Right ventricle myocardium superior (tissue), 1 donor: Measurements from ENCODE around the gene RPL12. TPM values are rescaled to one million over a fixed set of nuclear protein-coding genes. Genes with fewer than 3 reads are reported as not detected.

ENCODE experiments used
- ATAC-seq: fragments of 200-7000 bp; cut with Tn5 transposase; one replicate; pipeline ENCODE4 v1.9.1; 2020; ENCODE audit warnings: mild to moderate bottlenecking; ENCODE audit not compliant: poor library complexity
- DNase-seq: peaks from one replicate; pipeline ENCODE4 v3.0.0-alpha.2; 2020
- intact Hi-C: fragments of 100-400 bp; cut with DNase I; formaldehyde crosslinking; loops from one replicate; pipeline ENCODE4 v1.11.2; 2022
- total RNA-seq: library from RNA; stranded (reverse); fragmentation: NEBNext Ultra II Directional; extraction: Animal tissue kit (Norgen Biotek cat#: 25700); gene quantifications from one replicate; pipeline ENCODE4 v1.2.1, GENCODE V29; 2021
- donor health status: DM: no; HTN: yes; CAD: no; lungs with severe emphysema.

RPL12 gene
- total RNA-seq, 1 donor from 2014 or later = 628 TPM

DNA sequence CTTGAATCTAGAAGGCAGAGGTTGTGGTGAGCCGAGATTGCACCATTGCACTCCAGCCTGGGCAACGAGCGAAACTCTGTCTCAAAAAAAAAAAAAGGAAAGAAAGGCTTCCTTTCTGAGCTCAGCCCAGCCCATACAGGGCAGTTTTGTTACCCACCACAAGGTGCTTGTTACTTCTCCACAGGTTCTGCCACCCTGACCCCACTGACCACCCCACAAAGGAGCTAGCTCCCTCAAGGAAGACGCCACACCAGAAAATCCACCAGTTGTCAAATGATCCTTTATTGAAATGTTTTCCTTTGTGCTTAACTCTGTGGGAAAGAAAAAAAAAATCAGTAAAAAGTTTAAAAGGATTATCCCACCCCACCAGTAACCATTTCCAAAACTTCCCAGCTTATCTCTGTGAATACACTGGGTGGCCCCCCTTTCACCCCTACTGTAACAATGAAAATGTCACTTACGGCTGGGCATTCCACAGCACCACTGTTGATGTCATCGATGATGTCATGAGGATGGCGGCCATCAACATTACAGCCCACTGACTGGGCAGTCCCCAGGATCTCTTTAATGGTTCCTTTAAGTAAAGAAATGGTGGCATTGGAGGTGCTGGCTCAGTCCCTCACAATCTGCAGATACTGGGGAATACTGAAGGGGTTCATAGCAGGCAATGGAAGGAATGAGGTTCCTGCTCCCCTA, 3.6 kb downstream of the RPL12 start:
- no peak for ATAC-seq

DNA sequence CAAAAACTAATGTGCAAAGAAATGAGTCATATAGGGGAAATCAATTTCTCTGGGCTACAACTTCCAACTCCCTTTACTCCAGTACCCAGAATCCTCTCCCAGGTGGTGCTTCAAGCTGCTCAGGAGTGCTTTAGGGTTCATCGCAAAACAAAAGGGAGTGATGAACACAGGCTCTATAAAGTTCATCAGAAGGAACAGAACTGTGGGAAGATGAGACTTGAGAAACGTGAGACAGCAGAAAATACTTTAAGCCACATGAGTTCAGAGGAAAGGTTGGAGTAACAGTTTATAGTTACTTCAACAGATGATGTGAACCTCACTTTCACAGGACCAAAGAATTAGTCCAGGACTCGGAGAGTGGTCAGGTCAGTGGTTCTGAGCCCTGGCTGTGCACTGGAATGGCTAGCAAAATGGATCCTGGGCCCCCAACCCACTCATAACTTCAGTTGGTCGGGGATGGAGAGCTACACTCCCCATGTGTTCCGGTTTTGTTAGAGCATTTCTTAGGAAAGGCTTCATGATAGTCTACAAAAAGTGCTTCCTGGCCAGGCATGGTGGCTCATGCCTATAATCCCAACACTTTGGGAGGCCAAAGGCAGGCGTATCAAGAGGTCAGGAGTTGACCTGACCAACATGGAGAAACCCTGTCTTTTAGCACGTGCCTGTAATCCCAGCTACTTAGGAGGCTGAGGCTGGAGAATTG, 4.3 kb downstream of the RPL12 start:
- no peak for DNase-seq
- no peak for ATAC-seq
- intact Hi-C loops = no loop called here

More for the DNA sequence above, 3.6 kb downstream of the RPL12 start:
- intact Hi-C loops = no loop called here
- no peak for DNase-seq

DNA sequence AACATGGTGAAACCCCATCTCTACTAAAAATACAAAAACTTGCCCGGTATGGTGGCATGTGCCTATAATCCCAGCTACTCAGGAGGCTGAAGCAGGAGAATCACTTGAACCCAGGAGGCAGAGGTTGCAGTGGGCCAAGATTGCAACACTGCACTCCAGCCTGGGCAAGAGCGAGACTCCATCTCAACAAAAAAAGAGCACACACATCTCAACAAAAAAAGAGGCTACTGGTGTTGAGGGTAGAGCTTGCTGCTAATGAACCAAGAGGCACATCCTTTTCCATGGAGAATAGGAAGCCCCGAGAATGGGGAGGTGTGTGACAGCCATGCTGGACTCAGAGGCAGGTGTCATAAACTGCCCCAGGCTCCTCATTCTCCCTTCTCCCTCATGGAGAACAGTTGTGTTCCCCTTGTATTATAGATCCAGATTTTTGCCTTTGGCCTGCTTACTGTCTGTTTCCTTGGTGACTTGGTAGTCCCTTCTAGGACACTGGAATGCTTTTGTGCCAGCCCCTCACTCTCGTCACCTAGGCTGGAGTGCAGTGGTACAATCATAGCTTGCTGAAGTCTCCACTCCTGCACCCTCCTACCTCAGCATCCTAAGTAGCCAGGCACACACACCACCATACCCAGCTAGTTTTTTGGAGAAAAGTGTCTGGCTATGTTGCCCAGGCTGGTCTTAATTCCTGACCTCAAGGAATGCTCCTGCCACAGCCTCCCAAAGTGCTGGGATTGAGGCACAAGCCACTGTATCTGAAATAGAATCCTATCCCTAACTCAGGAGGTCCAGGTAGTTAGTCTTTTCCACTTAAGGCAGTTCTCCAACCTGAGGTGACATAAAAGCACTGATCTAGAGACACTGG, 5.1 kb downstream of the RPL12 start:
- DNase-seq = no peak
- intact Hi-C loops = no loop called here
- no peak for ATAC-seq

- intact Hi-C loops = no loop called here
Measured at GRCh38 chr9:127444921-127445850, 6.0 kb downstream of the RPL12 start.

DNA sequence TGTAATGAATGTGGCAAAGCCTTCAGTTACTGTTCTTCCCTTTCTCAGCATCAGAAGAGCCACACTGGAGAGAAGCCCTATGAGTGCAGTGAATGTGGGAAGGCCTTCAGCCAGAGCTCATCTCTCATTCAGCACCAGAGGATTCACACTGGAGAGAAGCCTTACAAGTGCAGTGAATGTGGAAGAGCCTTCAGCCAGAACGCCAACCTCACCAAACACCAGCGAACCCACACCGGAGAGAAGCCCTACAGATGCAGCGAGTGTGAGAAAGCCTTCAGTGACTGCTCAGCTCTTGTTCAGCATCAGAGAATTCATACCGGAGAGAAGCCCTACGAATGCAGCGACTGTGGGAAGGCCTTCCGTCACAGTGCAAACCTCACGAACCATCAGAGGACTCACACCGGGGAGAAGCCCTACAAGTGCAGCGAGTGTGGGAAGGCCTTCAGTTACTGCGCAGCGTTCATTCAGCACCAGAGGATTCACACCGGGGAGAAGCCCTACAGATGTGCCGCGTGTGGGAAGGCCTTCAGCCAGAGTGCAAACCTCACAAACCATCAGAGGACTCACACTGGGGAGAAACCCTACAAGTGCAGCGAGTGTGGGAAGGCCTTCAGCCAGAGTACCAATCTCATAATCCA, 6.8 kb downstream of the RPL12 start:
- DNase-seq (no peak), ATAC-seq (no peak)
- intact Hi-C loops = no loop called here

More at GRCh38 chr9:127444921-127445850, 6.0 kb downstream of the RPL12 start:
- ATAC-seq (no peak), DNase-seq (no peak)

DNA sequence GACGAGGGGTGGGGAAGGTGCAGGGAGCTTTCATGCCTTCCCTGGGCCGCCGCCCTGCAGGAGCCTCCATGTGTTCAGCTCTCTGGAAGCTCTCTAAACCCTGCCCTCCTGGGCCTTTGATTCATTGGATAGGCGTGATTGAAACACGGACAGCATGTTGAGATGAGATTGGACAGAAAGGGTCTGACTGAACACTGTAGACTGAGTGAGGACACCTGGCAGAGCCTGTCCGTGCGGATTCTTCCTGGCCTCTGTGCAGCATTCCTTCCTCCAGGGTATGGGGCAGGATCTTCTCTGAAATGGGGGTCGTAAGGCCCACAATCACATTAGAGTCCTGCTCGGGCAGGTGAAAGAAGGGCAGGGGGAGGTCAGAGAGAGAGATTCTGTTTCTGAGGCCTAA, 12.8 kb downstream of the RPL12 start:
- ATAC-seq (no peak), DNase-seq (no peak)
- intact Hi-C loops = no loop called here

DNA sequence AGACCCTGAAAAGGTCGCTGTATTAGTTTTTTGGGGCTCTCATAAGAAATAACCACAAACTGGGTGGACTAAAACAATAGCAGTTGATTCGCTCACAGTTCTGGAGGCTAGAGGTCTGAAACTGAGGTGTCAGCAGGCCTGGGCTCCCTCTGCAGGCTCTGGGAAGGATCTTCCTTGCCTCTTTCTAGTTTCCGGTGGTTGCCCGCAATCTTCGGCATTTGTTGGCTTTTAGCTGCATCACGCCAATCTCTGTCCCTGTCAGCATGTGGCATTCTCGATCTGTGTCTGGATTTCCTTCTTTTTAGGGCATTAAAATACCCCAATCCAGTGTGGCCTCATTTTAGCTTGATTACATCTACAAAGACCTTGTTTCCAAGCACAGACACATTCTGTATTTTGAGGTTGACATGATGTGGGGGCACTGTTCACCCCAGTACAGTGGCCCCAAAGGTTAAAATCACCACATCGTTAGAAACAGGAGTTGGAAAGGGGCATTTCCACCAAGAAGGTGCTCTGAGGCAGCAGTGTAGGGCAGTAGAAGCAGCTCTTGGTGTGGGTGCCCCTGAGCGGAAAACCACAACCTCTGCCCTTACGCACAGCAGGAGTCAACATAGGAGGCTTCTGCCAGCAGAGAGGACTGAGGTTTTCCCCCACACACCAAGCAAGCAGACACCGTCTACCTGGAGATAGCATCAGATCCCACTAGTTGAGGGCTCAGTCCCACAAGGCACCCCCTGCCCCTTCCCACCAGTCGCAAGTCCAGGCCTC, 13.5 kb downstream of the RPL12 start:
- intact Hi-C loops = no loop called here
- ATAC-seq = no peak
- no peak for DNase-seq

DNA sequence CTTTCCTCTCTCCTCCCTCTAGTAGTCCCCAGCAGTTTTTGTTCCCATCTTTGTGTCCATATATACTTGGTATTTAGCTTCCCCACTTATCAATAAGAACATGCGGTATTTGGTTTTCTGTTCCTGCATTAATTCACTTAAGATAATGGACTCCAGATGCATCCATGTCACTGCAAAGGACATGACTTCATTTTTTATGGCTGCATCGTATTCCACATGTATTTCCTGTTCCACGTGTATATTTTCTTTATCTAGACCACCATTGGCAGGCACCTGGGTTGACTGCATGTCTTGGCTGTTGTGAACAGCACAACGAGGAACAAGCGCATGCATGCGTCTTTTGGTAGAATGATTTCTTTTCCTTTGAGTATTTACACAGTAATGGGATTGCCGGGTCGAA, 20.8 kb downstream of the RPL12 start:
- DNase-seq (no peak), ATAC-seq (no peak)
- intact Hi-C loops = no loop called here

DNA sequence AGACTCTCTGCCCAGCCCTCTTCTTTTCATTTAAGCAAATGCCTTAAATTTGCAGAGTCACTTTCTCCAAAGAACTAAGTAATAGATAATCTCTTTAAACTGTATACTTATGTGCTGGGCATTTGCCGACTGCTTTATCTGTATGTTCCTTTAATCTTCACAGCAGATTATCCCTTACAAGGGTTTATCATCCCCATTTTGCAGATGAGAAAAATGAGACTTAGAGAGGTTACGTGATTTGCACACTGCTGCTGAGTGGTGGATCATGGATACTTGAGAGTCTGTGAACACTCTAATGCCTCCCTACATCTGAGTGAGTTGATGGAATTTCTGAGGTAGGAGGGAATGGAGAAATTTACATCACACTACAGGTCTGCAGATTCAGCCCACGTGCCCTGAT, 22.9 kb downstream of the RPL12 start:
- no peak for DNase-seq
- ATAC-seq = no peak
- intact Hi-C loops = no loop called here

DNA sequence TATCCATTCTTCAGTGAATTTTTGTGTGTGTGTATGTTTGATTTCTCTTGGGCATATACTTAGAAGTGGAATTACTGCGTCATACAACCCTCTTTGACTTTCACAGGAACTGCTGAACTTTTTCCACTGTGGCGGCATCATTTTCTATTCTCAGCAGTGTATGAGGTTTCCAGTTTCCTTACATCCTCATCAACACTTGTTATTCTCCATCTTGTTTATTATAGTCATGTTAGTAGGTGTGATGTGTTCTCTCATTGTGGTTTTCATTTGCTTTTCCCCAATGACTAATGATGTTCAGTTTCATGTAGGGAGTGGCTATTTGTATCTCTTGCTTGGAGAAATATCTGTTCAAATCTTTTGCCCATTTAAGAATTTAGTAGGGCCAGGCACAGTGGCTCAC, 24.4 kb downstream of the RPL12 start:
- intact Hi-C loops = no loop called here
- DNase-seq (no peak), ATAC-seq (no peak)

GRCh38 chr9:127424676-127424999, 26.6 kb downstream of the RPL12 start:
- ATAC-seq (peak; percentile 20), DNase-seq (no peak)
- intact Hi-C loops = loop anchor here (2.0 kb wide), 1 partner anchor 26 kb away; the partner anchor contains the start of genes LRSAM1 and RPL12

DNA sequence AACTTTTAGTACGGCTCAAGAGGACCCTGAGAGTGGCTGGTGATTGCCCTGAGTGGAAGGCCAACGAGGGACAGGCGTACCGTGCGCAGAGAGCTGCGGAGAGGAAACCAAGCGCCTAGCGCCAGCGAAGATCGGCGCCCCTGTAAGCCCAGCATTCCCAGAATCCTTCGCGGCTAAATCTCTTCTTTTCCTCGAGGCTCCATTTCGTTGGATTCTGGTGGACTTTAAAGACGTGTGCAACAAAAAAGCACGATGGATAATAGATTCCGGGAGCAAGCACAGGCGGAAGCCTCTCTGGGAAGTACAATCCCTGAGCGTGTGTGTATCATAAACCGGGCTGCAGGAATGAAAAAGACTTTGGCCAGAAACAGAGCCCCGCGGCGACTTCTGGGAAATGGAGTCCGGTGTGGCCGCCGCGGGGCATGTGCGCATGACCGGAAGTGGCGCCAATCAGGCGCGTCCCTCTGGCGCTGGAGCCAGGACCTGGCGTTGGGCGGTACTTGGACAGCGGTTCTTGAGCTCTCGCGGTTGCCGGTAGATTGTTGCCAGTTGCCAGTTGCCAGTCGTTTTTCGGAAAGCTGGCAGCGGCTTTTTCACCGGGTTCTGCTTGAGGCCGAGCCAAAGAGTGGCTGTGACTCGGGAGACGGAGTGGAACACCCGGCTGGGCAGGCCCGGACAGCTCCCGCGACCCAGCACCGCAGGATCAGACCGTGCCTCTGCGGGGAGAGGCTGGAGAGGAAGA, 27.1 kb downstream of the RPL12 start, which contains the start of gene ZNF79:
Gene ZNF79 (plus strand): TSS at position 449 of the 742 bp plus-strand sequence. CDS start 406 bp downstream, outside the sequence.
- intact Hi-C loops = loop anchor here (2.0 kb wide), 1 partner anchor 27 kb away; the partner anchor contains the start of genes LRSAM1 and RPL12
- ATAC-seq (peak; percentile 99), DNase-seq (peak; percentile 97)

- DNase-seq (no peak), ATAC-seq (peak; percentile 2)
- intact Hi-C loops = no loop called here
Measured at GRCh38 chr9:127423476-127423933, 27.7 kb downstream of the RPL12 start.

GRCh38 chr9:127422787-127423186, 28.4 kb downstream of the RPL12 start:
- intact Hi-C loops = no loop called here
- no peak for DNase-seq
- ATAC-seq = no peak

GRCh38 chr9:127422133-127422782, 28.9 kb downstream of the RPL12 start:
- DNase-seq (no peak), ATAC-seq (no peak)
- intact Hi-C loops = no loop called here

GRCh38 chr9:127421057-127421456, 30.1 kb downstream of the RPL12 start:
- DNase-seq = no peak
- intact Hi-C loops = no loop called here
- ATAC-seq = no peak
